Activated CD8-positive, alpha-beta T cell treated with anti-CD3 and anti-CD28 coated beads for 36 hours (primary cell): ENCODE results near the gene APOE. TPM values are rescaled to one million over a fixed set of nuclear protein-coding genes. Genes with fewer than 3 reads are reported as not detected.
"Not testable (repeated sequence)": the region's sequence is repeated elsewhere in the genome, so short reads cannot be mapped to it uniquely, and the experiment has no call there.

ENCODE experiments used
- ATAC-seq: fragments of 200-7000 bp; cut with Tn5 transposase; one replicate; pipeline ENCODE4 v1.10.0; 2021; ENCODE audit warnings: mild to moderate bottlenecking, moderate library complexity
- CTCF ChIA-PET: fragments of 350-600 bp; sonication (Branson Sonifier 250); formaldehyde crosslinking; loops from one replicate; lab custom pipeline; 2021; ENCODE audit warnings: antibody characterized with exemption; lab: Charles Lee
- POLR2A ChIA-PET: fragments of 350-600 bp; sonication (Branson Sonifier 250); formaldehyde crosslinking; loops from one replicate; lab custom pipeline; 2021; ENCODE audit warnings: antibody characterized with exemption; lab: Charles Lee
- DNase-seq: peaks from one replicate; pipeline ENCODE4 v3.0.0-alpha.2; 2020
- H3K27ac Mint-ChIP-seq: one replicate; pipeline ENCODE4 v1.8.0; 2021; ENCODE audit warnings: mild to moderate bottlenecking, mixed read lengths
- H3K27me3 Mint-ChIP-seq: one replicate; pipeline ENCODE4 v1.8.0; 2021; ENCODE audit warnings: mixed read lengths
- H3K36me3 Mint-ChIP-seq: one replicate; pipeline ENCODE4 v1.8.0; 2021; ENCODE audit warnings: low read depth, mixed read lengths
- H3K4me1 Mint-ChIP-seq: one replicate; pipeline ENCODE4 v1.8.0; 2021; ENCODE audit warnings: low read depth, mixed read lengths
- H3K4me3 Mint-ChIP-seq: one replicate; pipeline ENCODE4 v1.8.0; 2021; ENCODE audit warnings: mild to moderate bottlenecking, moderate library complexity, mixed read lengths
- H3K9me3 Mint-ChIP-seq: one replicate; pipeline ENCODE4 v1.8.0; 2021; ENCODE audit warnings: mixed read lengths
- CTCF ChIP-seq: fragments of 200-600 bp; IDR thresholded peaks from one replicate; pipeline ENCODE4 v1.8.0; 2022; ENCODE audit warnings: antibody characterized with exemption, mild to moderate bottlenecking
- intact Hi-C: fragments of 100-400 bp; cut with micrococcal nuclease; formaldehyde crosslinking; loops from one replicate; pipeline ENCODE4 v1.10.0; 2022
- total RNA-seq, 2 experiments: library from RNA; stranded (reverse); gene quantifications; one replicate each; pipeline ENCODE4 v1.2.3, GENCODE V29; 2021

APOE gene
- total RNA-seq, 2 experiments from 2014 or later = 0.87 to 1.2 TPM

- no peaks in the 10 kb centered on the region for H3K27me3 Mint-ChIP-seq
- intact Hi-C loops = no loop called here
- ATAC-seq (no peak), DNase-seq (no peak)
- ChIA-PET POLR2A (no interaction called here), CTCF (interaction anchor here (0.9 kb wide), 2 partner anchors 19 to 160 kb away, joined by 3 to 4 read pairs; no protein-coding TSS in a partner anchor)
- H3K4me3 Mint-ChIP-seq = no peak overlapping the region
- H3K36me3 Mint-ChIP-seq = no peaks in the 10 kb centered on the region
- no peaks in the 10 kb centered on the region for H3K9me3 Mint-ChIP-seq
- H3K4me1 Mint-ChIP-seq = peaks cover 3% of the 10 kb centered on the region
- no peak for TF ChIP-seq CTCF
- H3K27ac Mint-ChIP-seq = no peak overlapping the region
Observed at GRCh38 chr19:44884566-44884965, 21.0 kb upstream of the APOE start.

GRCh38 chr19:44886141-44886540 lies 19.5 kb upstream of the APOE start:
- DNase-seq (no peak), ATAC-seq (no peak)
- Mint-ChIP-seq H3K27me3 (no peaks in the 10 kb centered on the region), H3K9me3 (no peaks in the 10 kb centered on the region), H3K36me3 (peaks cover 2% of the 10 kb centered on the region), H3K27ac (no peak overlapping the region), H3K4me3 (no peak overlapping the region), H3K4me1 (peaks cover 6% of the 10 kb centered on the region)
- ChIA-PET POLR2A (interaction anchor here (1.1 kb wide), 1 partner anchor 25 kb away, joined by 6 read pairs; no protein-coding TSS in a partner anchor), CTCF (no interaction called here)
- intact Hi-C loops = no loop called here
- TF ChIP-seq CTCF = no peak

GRCh38 chr19:44887648-44888047 lies 17.9 kb upstream of the APOE start:
- DNase-seq (no peak), ATAC-seq (no peak)
- peaks cover 17% of the 10 kb centered on the region for H3K4me1 Mint-ChIP-seq
- no peaks in the 10 kb centered on the region for H3K27me3 Mint-ChIP-seq
- CTCF ChIA-PET = no interaction called here
- H3K27ac Mint-ChIP-seq = no peak overlapping the region
- intact Hi-C loops = no loop called here
- H3K36me3 Mint-ChIP-seq = peaks cover 13% of the 10 kb centered on the region
- no peak overlapping the region for H3K4me3 Mint-ChIP-seq
- POLR2A ChIA-PET = interaction anchor here (1.0 kb wide), 1 partner anchor 114 kb away, joined by 3 read pairs; no protein-coding TSS in a partner anchor
- TF ChIP-seq CTCF = no peak
- H3K9me3 Mint-ChIP-seq = no peaks in the 10 kb centered on the region

GRCh38 chr19:44888335-44888734 lies 17.3 kb upstream of the APOE start:
- DNase-seq, H3K27ac Mint-ChIP-seq, H3K4me3 Mint-ChIP-seq, ATAC-seq, intact Hi-C loops, H3K9me3 Mint-ChIP-seq, CTCF ChIA-PET, H3K27me3 Mint-ChIP-seq: not testable (repeated sequence)
- POLR2A ChIA-PET = interaction anchor here (1.0 kb wide), 1 partner anchor 114 kb away, joined by 3 read pairs; no protein-coding TSS in a partner anchor
- H3K36me3 Mint-ChIP-seq = peaks cover 20% of the 10 kb centered on the region
- peaks cover 23% of the 10 kb centered on the region for H3K4me1 Mint-ChIP-seq

- Mint-ChIP-seq H3K4me3 (peak overlapping the region; percentile 78), H3K27me3 (no peaks in the 10 kb centered on the region), H3K9me3 (no peaks in the 10 kb centered on the region), H3K4me1 (peaks cover 28% of the 10 kb centered on the region), H3K27ac (peak overlapping the region; percentile 95), H3K36me3 (peaks cover 32% of the 10 kb centered on the region)
- POLR2A ChIA-PET = interaction anchor here (1.0 to 3.6 kb wide), 3 partner anchors 10 to 14 kb away, joined by 3 to 27 read pairs (median 9); partner anchors contain the start of gene APOE
- CTCF ChIA-PET = interaction anchor here (0.7 to 1.4 kb wide), 6 partner anchors 14 to 166 kb away, joined by 3 to 4 read pairs (median 3); no protein-coding TSS in a partner anchor
- TF ChIP-seq CTCF = no peak
- no peak for ATAC-seq
- DNase-seq = no peak
- intact Hi-C loops = no loop called here
Observed at GRCh38 chr19:44889830-44890365, 15.7 kb upstream of the APOE start.
